Tibial nerve (tissue), 4 donors: ENCODE measurements around the gene CRYBG3.

ENCODE experiments used
- EP300 ChIP-seq, 2 donors: sonication (generic); formaldehyde crosslinking; IDR thresholded peaks; one replicate each; pipeline ENCODE4 v1.6.1; 2017; ENCODE audit warnings: antibody characterized with exemption in 2 of 2, mild to moderate bottlenecking in 1 of 2
- POLR2A ChIP-seq, 2 donors: fragments of 450-650 bp; IDR thresholded peaks; one replicate each; pipeline ENCODE4 v1.6.1; 2017; ENCODE audit warnings: antibody characterized with exemption in 2 of 2, mild to moderate bottlenecking in 2 of 2, moderate library complexity in 2 of 2
- TF ChIP-seq, protein P1 (sequence below), 5 experiments: fragments of 200-600 bp in 3 of 5; fragments of 450-650 bp in 2 of 5; sonication (generic) in 3 of 5; IDR thresholded peaks; one replicate each; pipeline ENCODE4 v1.5.1; 2016 to 2019; ENCODE audit warnings: antibody characterized with exemption in 5 of 5, mild to moderate bottlenecking in 3 of 5, moderate library complexity in 2 of 5

DNA sequence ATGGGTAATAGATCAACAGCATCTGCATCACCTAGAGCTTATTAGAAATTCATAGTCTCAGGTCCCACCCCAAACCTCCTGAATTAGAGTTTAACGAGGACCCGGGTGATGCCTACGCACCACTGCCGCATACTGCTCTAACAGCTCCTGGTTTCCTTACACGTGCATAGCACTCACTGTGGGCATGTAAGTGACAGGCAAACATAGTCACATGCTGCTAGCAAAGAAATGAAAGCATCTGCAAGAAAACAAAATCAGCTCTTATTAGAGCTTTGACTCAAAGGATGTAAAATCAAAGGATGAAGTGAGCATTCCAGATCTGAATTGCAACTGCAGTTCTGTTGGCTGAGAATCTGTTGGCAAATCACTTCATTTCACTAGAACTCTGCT lies 169.5 kb downstream of the CRYBG3 start:
- TF ChIP-seq, protein P1, sequence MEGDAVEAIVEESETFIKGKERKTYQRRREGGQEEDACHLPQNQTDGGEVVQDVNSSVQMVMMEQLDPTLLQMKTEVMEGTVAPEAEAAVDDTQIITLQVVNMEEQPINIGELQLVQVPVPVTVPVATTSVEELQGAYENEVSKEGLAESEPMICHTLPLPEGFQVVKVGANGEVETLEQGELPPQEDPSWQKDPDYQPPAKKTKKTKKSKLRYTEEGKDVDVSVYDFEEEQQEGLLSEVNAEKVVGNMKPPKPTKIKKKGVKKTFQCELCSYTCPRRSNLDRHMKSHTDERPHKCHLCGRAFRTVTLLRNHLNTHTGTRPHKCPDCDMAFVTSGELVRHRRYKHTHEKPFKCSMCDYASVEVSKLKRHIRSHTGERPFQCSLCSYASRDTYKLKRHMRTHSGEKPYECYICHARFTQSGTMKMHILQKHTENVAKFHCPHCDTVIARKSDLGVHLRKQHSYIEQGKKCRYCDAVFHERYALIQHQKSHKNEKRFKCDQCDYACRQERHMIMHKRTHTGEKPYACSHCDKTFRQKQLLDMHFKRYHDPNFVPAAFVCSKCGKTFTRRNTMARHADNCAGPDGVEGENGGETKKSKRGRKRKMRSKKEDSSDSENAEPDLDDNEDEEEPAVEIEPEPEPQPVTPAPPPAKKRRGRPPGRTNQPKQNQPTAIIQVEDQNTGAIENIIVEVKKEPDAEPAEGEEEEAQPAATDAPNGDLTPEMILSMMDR (IDR thresholded peaks at IDR 0.05), result no peak
- no peak for TF ChIP-seq POLR2A (IDR thresholded peaks at IDR 0.05)
- TF ChIP-seq EP300 (IDR thresholded peaks at IDR 0.05), result no peak
